Hematopoietic multipotent progenitor cell (in vitro differentiated cells): ENCODE measurements around the gene ZNF462. TPM values are rescaled to one million over a fixed set of nuclear protein-coding genes. Genes with fewer than 3 reads are reported as not detected.

Experiments
- DNase-seq, 3 donors: peaks; one replicate each; pipeline ENCODE4 v3.0.0-alpha.2; 2011 to 2015; ENCODE audit warnings: low read depth in 2 of 3, low spot score in 2 of 3
- total RNA-seq: library from RNA; depleted of rRNA; stranded (reverse); fragments of >200 nt; gene quantifications from one replicate; pipeline ENCODE4 v1.2.3, GENCODE V29; 2012

Gene ZNF462
- total RNA-seq, 1 donor: 6.5 TPM

GRCh38 chr9:106922026-106922425, 59.1 kb downstream of the ZNF462 start:
- DNase-seq: no peak

- no peak for DNase-seq
These were observed 62.4 kb downstream of the ZNF462 start for GRCh38 chr9:106925392-106925791.

GRCh38 chr9:106927916-106928315, 65.0 kb downstream of the ZNF462 start:
- no peak for DNase-seq

- DNase-seq: no peak
These were observed 65.4 kb downstream of the ZNF462 start for GRCh38 chr9:106928350-106928749.

DNA sequence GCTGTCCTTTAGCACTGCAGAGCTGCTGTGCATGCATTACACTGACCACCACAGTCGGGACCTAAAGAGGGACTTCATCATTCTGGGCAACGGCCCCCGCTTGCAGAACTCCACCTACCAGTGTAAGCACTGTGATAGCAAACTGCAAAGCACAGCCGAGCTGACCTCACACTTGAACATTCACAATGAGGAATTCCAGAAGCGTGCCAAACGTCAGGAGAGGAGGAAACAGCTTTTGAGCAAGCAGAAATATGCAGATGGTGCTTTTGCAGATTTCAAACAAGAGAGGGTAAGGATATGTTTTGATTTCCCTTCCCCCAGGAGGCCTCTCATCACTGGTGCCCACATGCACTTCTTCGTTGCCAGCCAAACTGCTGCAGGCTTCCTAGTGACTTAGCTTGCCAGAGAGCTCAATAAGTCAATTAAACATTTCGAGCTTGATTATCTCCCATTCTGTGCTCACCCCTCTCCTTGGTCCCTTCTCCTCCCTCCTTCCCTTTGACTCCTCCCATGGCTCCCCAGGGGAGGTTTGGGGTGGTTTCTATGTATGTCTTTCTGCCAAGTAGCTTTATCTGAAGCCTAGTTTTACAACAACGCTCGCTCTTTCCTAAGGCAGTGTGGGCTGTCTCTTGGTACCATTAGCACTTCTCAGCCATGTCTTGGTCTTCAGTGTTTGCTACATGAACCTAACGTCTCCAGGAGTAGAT, 66.7 kb downstream of the ZNF462 start:
- DNase-seq: no peak

DNA sequence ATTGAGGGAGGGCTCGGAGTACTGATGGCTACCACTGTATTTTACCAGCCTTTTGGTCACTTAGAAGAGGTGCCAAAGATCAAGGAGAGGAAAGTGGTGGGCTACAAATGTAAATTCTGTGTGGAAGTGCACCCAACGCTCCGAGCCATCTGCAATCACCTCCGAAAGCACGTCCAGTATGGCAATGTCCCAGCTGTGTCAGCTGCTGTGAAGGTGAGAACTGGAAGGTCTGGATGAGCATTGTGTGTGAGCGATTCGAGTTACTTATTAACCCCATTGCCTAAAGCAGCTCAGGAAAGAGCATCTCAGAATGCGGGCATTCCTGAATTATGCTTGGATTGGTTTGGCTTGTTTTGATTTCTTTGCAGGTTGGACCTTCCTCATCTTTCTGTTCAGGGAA, 67.5 kb downstream of the ZNF462 start:
- DNase-seq: no peak

DNA sequence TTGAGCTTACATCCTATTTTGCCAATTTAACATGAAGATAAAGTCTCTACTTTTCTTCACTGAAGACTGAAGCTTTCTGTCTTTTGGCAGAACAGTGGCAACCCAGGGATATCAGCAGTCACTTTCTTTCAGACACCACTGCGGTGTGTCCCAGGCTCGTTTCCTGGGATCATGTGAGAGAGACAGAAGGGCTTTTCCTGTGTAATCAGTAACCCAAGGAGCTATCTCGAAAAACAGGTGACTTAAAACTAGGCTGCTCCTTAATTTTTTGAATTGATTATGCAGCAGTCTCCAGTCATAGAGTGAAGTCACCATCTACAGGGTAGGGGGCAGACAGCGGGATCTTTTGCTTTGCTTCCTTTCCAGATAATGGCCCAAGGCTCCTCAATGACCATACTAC, 68.5 kb downstream of the ZNF462 start:
- no peak for DNase-seq

GRCh38 chr9:106932178-106932577, 69.2 kb downstream of the ZNF462 start:
- no peak for DNase-seq

- DNase-seq: no peak
These were observed 69.7 kb downstream of the ZNF462 start for GRCh38 chr9:106932675-106933074.

DNA sequence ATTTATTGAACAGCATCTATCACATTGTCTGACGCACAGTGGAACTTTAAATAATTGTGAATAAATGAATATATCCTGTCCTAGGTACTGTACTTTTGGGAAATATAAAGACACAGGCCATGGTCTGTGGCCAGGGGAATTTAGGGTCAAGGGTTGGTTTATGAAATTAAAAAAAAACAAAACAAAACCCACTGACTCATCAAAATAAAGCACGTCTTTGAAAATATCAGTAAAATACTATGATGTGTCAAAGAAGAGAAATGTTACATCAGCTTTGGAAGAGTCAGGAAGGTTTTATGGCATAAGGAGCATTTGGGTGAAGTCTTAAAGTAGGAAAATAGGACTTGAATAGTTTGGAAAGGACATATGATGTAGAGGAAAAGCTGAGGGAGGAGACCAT, 70.5 kb downstream of the ZNF462 start:
- no peak for DNase-seq

DNA sequence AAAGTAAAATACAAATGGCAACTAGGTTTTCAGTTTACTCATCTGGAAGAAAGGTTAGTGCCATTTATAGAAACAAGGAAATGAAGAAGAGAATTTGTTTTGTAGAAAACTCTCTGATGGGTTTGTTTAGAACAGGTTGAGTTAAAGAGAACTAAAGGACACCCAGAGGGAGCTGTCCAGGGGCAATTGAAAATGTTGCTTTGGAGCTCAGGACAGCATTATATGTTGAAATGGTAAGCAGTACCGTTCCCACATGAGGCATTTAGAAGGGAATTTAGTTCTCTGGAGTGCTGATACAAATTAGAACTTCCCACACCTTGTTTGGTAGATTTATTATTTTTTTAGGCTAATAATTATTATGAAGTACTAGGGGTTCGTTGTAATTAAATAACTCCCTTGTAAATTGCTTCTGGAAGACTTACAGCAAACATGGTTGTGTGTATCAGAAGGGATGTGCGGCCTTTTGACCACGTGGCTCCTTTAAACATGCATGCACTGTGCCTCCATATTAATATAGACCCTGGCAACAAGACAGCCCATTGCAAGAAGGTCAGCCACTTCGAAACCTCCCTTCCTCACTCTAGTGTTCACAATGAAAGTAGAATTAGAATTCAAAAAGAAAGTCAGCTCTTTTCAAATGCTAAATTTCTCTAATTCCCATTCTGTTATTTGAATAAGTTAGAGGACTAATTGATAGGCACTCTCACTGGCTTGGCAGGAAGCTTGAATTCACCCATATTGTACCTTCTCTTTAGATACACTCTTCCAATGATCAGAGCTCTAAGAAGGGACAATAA, 71.7 kb downstream of the ZNF462 start:
- DNase-seq: no peak

DNA sequence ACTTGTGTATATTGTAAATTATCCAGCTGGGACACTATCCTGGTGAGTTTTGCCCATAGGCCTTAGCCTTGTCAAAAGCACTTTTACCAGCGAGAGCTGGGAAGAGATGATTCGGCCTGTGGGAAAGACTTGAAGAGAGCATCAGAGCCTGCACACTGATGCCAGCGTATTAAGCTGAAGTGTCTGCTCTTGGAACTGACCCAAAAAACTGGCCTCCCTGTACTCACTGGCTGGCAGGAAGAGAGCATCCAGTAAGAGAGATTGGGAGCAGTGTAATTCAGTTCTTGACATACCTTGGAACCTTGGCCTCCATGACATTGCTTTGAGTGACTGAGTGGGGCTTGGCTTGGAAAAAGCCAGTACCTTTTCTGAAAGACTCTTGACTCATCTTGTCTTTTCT, 73.7 kb downstream of the ZNF462 start:
- no peak for DNase-seq

DNA sequence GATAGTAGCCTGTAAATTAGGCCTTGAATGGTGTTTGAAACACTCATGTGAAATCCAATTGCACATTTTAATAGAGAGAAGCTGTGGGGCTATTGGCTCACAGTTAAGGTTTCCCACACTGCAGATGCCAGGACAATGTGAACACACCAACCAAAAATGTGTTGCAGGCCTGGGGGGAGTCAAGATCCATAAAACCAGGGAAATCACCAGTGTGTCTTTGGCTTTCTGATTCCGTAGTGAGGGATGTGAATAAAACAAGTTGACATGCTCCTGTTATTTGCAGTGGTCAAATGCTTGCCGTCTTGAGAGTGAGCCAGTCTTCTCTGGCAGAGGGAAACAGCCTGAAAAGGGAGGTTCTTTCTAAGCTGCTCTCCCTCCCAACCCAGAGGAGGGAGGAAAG, 79.0 kb downstream of the ZNF462 start:
- DNase-seq: no peak

DNA sequence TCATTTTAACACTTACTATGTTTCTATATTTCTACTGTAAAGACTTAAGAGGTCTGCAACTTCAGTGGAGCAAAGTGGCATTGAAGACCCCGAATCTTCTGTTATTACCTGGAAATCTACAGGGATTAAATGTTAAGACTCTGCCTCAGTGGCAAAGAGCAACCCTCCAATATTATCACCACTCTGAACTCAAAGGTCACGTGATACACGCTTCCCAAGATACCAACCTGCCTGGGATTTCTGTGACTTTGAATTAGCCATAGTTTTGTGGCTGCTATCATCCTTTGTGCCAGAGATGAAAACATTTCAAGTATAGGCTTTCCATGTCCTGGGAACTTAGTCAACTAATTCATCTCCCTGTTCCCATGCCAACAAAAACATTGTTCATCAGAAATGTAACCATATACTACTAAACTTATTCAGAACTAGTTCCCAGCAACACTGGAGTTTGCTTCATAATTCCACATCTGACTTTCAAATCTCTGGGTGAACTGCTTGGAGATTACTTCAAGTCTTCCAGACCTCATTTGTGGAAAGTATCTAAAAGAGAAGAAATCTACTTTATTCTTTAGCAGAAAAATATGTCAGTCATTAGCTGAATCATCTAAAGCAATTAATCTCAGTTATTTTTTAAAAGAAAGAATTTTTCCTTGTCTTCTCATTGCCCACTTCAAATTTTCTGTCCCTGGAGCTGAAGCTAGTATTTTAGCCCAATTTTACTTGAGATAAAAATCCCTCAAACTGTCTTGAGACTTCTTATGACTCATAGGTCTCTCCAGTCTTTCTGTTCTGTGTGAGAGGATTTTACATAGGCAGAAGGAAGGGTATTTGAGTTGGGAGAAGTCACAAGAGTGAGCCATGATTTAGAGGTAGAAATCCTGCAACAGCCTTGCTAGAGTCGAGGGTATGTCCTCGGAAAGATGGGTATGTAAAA, 83.0 kb downstream of the ZNF462 start:
- no peak for DNase-seq

DNA sequence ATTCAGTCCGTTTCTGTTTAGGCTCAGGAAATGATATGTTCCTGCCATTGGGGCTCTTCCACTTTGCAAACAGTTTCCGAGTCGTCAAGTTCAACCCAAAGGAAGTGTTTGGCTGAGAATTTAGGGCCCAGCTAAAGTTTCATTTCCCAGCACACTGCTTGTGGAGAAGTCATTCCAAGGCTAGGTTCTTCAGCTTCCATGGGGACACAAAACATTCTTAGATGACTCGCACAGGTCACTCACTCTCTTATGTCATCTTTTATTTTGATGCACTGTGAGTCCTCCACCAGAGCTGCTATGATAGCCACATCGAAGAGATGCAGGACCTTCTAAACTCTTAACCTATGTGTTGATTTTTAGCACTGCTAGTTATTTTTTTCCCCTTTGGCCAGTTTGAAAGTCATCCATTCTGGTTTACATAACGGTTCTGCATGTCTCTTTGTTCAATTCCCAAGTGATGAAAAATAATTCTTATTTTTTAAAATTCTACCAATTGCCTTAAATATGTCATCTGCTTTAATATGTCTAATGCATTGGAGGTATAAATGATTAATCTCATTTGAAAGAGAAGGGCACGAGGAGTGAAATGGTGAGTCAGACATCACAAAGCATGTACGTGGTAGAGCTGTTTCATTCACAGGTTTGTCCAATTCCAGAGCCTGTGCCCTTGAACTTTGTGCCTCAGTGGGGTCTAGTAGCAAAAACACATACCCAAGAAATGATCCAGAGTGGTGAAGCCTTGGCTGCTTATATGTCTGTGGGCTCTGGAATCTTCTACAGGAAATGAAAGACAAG, 84.3 kb downstream of the ZNF462 start:
- DNase-seq: no peak

- no peak for DNase-seq
These were observed 90.2 kb downstream of the ZNF462 start for GRCh38 chr9:106953174-106953573.

- no peak for DNase-seq
These were observed 91.6 kb downstream of the ZNF462 start for GRCh38 chr9:106954558-106954957.

DNA sequence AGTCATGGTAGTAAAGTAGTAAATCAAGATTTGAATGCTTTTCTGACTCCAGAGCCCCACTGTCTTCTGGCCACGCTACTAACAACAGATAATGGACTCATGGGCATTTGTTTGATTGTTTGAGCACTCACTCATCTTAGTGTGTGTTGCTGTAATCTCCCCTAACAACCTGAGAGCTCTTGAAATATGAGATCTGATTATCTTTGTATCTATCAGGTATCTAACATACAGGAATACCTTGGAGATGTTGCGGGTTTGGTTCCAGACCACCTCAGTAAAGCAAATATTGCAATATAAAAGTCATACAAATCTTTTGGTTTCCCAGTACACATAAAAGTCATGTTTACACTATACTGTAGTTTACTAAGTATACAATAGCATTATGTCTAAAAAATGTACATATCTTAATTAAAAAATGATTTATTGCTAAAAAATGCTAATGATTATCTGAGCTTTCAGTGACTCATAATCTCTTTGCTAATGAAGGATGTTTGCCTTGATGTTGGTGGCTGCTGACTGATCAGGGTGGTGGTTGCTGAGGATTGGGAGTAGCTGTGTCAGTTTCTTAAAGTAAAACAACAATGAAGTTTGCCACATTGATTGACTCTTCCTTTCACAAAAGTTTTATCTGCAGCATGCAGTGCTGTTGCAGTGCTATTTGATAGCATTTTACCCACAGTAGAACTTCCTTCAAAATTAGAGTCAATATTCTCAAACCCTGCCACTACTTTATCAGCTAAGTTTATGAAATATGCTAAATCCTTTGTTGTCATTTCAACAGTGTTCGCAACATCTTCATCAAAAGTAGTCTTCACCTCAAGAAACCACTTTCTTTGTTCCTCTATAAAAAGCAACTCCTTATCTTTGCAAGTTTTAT, 92.2 kb downstream of the ZNF462 start:
- no peak for DNase-seq

DNA sequence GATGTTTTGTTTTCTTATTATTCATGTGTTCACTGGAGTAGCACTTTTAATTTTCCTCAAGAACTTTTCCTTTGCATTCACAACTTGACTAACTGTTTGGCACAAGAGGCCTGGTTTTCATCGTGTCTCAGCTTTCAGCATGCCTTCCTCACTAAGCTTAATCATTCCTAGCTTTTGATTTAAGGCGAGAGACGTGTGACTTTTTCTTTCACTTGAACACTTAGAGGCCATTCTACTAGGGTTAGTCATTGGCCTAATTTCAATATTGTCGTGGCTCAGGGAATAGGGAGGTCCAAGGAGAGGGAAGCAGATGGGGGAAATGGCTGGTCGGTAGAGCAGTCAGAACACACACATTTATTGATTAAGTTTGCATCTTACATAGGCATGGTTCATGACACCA, 94.0 kb downstream of the ZNF462 start:
- DNase-seq: no peak
